ENCODE data around the gene ANKRD6.

ANKRD6 gene

DNA sequence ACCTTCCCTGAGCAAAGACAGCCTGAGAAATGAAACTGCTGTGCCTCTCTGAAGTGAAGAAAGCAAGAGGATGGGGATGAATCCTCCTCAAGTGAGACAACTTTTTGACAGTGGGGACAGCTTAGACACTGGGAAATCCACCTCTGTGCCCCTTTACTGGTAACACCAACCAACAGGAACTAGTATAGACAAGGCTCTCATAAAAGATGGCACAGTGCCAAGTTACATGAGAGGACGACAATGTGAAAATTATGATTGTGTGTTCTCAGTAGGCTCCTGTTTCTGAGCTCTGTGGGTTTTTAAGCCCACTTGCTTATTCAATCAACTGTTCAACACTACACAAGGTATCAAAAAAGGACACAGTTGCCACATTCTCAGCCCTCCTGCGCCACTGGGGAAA lies 247.2 kb downstream of the ANKRD6 start:
- Histone ChIP-seq H3K4me1 (peaks cover 0 to 5% (median 2%) of the 10 kb centered on the region in 4 donors), H3K9me3 (no peaks in the 10 kb centered on the region), H3K27me3 (no peaks in the 10 kb centered on the region), H3K27ac (no peak overlapping the region), H3K4me3 (no peak overlapping the region), H3K36me3 (peaks cover 80 to 99% (median 87%) of the 10 kb centered on the region in 3 donors)
- TF ChIP-seq, protein P1, sequence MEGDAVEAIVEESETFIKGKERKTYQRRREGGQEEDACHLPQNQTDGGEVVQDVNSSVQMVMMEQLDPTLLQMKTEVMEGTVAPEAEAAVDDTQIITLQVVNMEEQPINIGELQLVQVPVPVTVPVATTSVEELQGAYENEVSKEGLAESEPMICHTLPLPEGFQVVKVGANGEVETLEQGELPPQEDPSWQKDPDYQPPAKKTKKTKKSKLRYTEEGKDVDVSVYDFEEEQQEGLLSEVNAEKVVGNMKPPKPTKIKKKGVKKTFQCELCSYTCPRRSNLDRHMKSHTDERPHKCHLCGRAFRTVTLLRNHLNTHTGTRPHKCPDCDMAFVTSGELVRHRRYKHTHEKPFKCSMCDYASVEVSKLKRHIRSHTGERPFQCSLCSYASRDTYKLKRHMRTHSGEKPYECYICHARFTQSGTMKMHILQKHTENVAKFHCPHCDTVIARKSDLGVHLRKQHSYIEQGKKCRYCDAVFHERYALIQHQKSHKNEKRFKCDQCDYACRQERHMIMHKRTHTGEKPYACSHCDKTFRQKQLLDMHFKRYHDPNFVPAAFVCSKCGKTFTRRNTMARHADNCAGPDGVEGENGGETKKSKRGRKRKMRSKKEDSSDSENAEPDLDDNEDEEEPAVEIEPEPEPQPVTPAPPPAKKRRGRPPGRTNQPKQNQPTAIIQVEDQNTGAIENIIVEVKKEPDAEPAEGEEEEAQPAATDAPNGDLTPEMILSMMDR (IDR thresholded peaks at IDR 0.05): no peak
- DNase-seq: no peak
- intact Hi-C loops (cut with DNase I; ENCODE audit: low total_unique reads): no loop called here

DNA sequence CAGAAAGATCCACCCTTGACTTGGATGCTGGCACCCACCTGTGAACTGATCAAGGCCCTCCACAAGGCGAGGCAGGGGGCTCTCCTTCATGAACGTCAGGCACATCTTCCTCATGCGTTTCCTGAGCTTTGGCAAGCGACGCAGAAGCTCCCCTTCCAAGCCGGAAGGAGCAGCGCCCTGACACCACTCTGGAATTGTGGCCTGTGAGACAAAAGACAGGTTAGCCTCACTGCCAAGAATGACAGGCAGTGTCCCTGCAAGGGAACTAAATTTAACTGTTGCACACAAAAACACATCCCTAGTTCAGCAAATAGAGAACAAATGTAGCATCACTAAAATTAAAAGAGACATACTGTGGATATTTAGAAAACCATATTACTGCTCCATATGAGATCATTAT lies 247.6 kb downstream of the ANKRD6 start:
- H3K27ac ChIP-seq: no peak overlapping the region
- intact Hi-C loops (cut with DNase I; ENCODE audit: low total_unique reads): no loop called here
- no peaks in the 10 kb centered on the region for H3K27me3 ChIP-seq
- no peak overlapping the region for H3K4me3 ChIP-seq
- peaks cover 80 to 99% (median 87%) of the 10 kb centered on the region in 3 donors for H3K36me3 ChIP-seq
- H3K4me1 ChIP-seq: peaks cover 0 to 5% (median 2%) of the 10 kb centered on the region in 4 donors
- TF ChIP-seq, protein P1 (IDR thresholded peaks at IDR 0.05): no peak
- DNase-seq: no peak
- H3K9me3 ChIP-seq: no peaks in the 10 kb centered on the region

DNA sequence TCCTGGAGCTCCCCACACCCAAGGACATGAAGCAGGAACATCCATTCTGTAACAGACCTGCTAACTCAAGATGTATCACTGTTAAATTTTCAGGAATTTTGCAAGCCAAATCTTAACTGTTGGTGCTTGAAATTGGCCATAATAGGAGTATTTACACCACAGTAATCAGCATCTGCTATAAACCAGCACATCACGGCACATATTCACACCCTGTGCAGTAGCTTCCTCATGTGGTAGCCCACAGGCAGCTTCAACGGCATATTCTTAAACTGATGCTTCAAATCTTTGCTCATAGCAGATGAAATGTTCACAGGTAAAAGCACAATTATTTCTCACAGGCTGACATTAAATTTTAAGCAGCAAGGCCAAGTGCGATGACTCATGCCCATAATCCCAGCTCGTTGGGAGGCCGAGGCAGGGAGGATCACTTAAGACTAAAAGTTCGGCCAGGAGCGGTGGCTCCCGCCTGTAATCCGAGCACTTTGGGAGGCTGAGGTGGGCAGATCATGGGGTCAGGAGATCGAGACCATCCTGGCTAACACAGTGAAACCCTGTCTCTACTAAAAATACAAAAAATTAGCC lies 249.1 kb downstream of the ANKRD6 start:
- no peaks in the 10 kb centered on the region for H3K27me3 ChIP-seq
- H3K9me3 ChIP-seq: no peaks in the 10 kb centered on the region
- intact Hi-C loops (cut with DNase I; ENCODE audit: low total_unique reads): no loop called here
- TF ChIP-seq, protein P1 (IDR thresholded peaks at IDR 0.05): no peak
- H3K4me3 ChIP-seq: no peak overlapping the region
- H3K36me3 ChIP-seq: peaks cover 89 to 100% (median 91%) of the 10 kb centered on the region in 3 donors
- no peaks in the 10 kb centered on the region for H3K4me1 ChIP-seq
- DNase-seq: no peak
- H3K27ac ChIP-seq: no peak overlapping the region

DNA sequence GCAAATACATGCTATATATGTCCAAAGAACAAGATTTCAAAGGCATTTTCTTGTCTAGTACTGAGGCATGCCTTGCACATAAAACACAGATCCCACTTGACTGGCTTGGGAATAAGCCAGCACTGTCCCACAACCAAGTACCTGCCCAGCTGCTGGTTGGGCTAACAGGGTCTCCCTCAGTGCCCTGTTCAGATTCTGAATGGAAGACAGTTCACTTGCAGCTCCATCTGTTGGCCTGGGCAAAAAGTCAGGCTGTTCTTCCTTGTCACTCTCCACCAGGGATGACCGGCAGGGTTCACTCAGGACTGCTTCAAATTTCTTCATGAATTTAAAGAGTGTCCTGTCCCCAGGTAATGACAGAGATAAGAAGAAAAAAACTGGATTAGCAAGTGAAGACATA lies 250.0 kb downstream of the ANKRD6 start:
- TF ChIP-seq, protein P1 (IDR thresholded peaks at IDR 0.05): no peak

More for the DNA sequence above, 250.0 kb downstream of the ANKRD6 start:
- DNase-seq: no peak
- intact Hi-C loops (cut with DNase I; ENCODE audit: low total_unique reads): no loop called here
- Histone ChIP-seq H3K4me1 (no peaks in the 10 kb centered on the region), H3K27me3 (no peaks in the 10 kb centered on the region), H3K36me3 (peaks cover 89 to 100% (median 91%) of the 10 kb centered on the region in 3 donors), H3K4me3 (no peak overlapping the region), H3K9me3 (no peaks in the 10 kb centered on the region), H3K27ac (no peak overlapping the region)
